A549 (cell line): Measurements from ENCODE around the gene GBP7. TPM values are rescaled to one million over a fixed set of nuclear protein-coding genes. Genes with fewer than 3 reads are reported as not detected.

ENCODE experiments used
- ATAC-seq, 2 experiments: fragments of 200-7000 bp in 1 of 2; fragments of >200 bp in 1 of 2; cut with Nextera tagmentation in 1 of 2; cut with Tn5 transposase in 1 of 2; 3 replicates each; pipeline versions ENCODE4 v1.8.0 to v1.9.1; 2018 to 2020; ENCODE audit warnings: mild to moderate bottlenecking in 1 of 2, moderate library complexity in 1 of 2
- CTCF ChIA-PET: fragments of 300-600 bp; sonication (Branson Sonifier 250); formaldehyde crosslinking; extraction: SDS; loops from one replicate; lab custom pipeline; 2021; ENCODE audit warnings: antibody characterized with exemption, inconsistent platforms; lab: Yijun Ruan, JAX
- POLR2A ChIA-PET: fragments of 350-600 bp; formaldehyde crosslinking; extraction: SDS; loops from one replicate; lab custom pipeline; 2021; ENCODE audit warnings: antibody characterized with exemption, inconsistent platforms; lab: Yijun Ruan, JAX
- DNase-seq, 2 experiments: peaks; one replicate each; pipeline versions ENCODE4 v3.0.0 to v3.0.0-alpha.2; 2011 to 2016; ENCODE audit warnings: low read depth in 1 of 2, low spot score in 1 of 2
- FAIRE-seq: peaks from 2 replicates; lab custom pipeline; 2011; peaks lifted over from hg19 to GRCh38; lab: Jason Lieb, UNC
- H3K27ac ChIP-seq, 2 experiments: fragments of >200 bp; sonication (Bioruptor Twin); formaldehyde crosslinking; 3 replicates each; pipeline ENCODE4 v1.5.1; 2016 to 2017
- H3K4me1 ChIP-seq: fragments of >200 bp; sonication (Bioruptor Twin); formaldehyde crosslinking; 3 replicates; pipeline ENCODE4 v1.6.1; 2016
- H3K4me2 ChIP-seq: fragments of >200 bp; sonication (Bioruptor Twin); formaldehyde crosslinking; 3 replicates; pipeline ENCODE4 v1.6.1; 2016
- H3K4me3 ChIP-seq: fragments of >200 bp; sonication (Bioruptor Twin); formaldehyde crosslinking; 3 replicates; pipeline ENCODE4 v1.5.1; 2016
- H3K9me3 ChIP-seq: fragments of >200 bp; sonication (Bioruptor Twin); formaldehyde crosslinking; 3 replicates; pipeline ENCODE4 v1.6.1; 2016
- BHLHE40 ChIP-seq: IDR thresholded peaks from 2 replicates; pipeline ENCODE4 v1.6.1; 2012; ENCODE audit warnings: low read depth, low read length, inconsistent platforms
- CBX2 ChIP-seq: fragments of 200-600 bp; sonication (generic); IDR thresholded peaks from 2 replicates; pipeline ENCODE4 v1.6.1; 2016; ENCODE audit warnings: low read depth, mild to moderate bottlenecking, borderline replicate concordance
- CBX8 ChIP-seq: fragments of 200-600 bp; sonication (generic); IDR thresholded peaks from 2 replicates; pipeline ENCODE4 v1.6.1; 2016
- CHD2 ChIP-seq: fragments of 150-350 bp; IDR thresholded peaks from 2 replicates; pipeline ENCODE4 v1.6.1; 2014; ENCODE audit warnings: low read length; ENCODE audit not compliant: partially characterized antibody
- CHD4 ChIP-seq: fragments of 200-600 bp; sonication (generic); IDR thresholded peaks from 2 replicates; pipeline ENCODE4 v1.6.1; 2016; ENCODE audit warnings: antibody characterized with exemption, mild to moderate bottlenecking, borderline replicate concordance
- CTCF ChIP-seq: fragments of >200 bp; sonication (Bioruptor Twin); formaldehyde crosslinking; IDR thresholded peaks from 3 replicates; pipeline ENCODE4 v1.5.1; 2016
- E2F6 ChIP-seq: IDR thresholded peaks from 2 replicates; pipeline ENCODE4 v1.6.1; 2012; ENCODE audit warnings: low read depth, borderline replicate concordance
- EP300 ChIP-seq, 2 experiments: fragments of >200 bp; sonication (Bioruptor Twin); formaldehyde crosslinking; IDR thresholded peaks; 2 replicates in 1 of 2; 3 replicates in 1 of 2; pipeline ENCODE4 v1.6.1; 2016 to 2017
- ESRRA ChIP-seq: fragments of 150-350 bp; IDR thresholded peaks from 2 replicates; pipeline ENCODE4 v1.6.1; 2014; ENCODE audit warnings: mild to moderate bottlenecking, low read length, borderline replicate concordance
- FOSB ChIP-seq: fragments of 250-450 bp; sonication (Bioruptor Pico); IDR thresholded peaks from 2 replicates; pipeline ENCODE4 v1.5.0; 2020; ENCODE audit warnings: mild to moderate bottlenecking, moderate library complexity
- FOSL2 ChIP-seq, 2 experiments: fragments of 450-650 bp in 1 of 2; fragments of >200 bp in 1 of 2; sonication (Bioruptor Twin) in 1 of 2; formaldehyde crosslinking; IDR thresholded peaks; 2 replicates each; pipeline versions ENCODE4 v1.5.0 to v1.6.1; 2016 to 2020; ENCODE audit warnings: mild to moderate bottlenecking in 1 of 2, moderate library complexity in 1 of 2
- GATA3 ChIP-seq: IDR thresholded peaks from 2 replicates; pipeline ENCODE4 v1.6.1; 2012; ENCODE audit warnings: borderline replicate concordance
- HOXB13 ChIP-seq: fragments of 250-450 bp; sonication (Bioruptor Pico); IDR thresholded peaks from 2 replicates; pipeline ENCODE4 v1.5.0; 2020; ENCODE audit warnings: low read depth, mild to moderate bottlenecking, moderate library complexity
- HOXB5 ChIP-seq: fragments of 250-450 bp; sonication (Bioruptor Pico); IDR thresholded peaks from 2 replicates; pipeline ENCODE4 v1.5.0; 2020; ENCODE audit warnings: mild to moderate bottlenecking, moderate library complexity
- JUN ChIP-seq, 2 experiments: fragments of >200 bp; sonication (Bioruptor Twin); formaldehyde crosslinking; IDR thresholded peaks; 2 replicates in 1 of 2; 3 replicates in 1 of 2; pipeline ENCODE4 v1.6.1; 2016 to 2017
- JUNB ChIP-seq: fragments of >200 bp; sonication (Bioruptor Twin); formaldehyde crosslinking; IDR thresholded peaks from 2 replicates; pipeline ENCODE4 v1.6.1; 2016
- MAFK ChIP-seq: fragments of 450-650 bp; IDR thresholded peaks from 2 replicates; pipeline ENCODE4 v1.6.1; 2014; ENCODE audit not compliant: partially characterized antibody
- MAZ ChIP-seq: fragments of 150-350 bp; IDR thresholded peaks from 2 replicates; pipeline ENCODE4 v1.6.1; 2014; ENCODE audit warnings: antibody characterized with exemption, low read depth, low read length, borderline replicate concordance
- PHF8 ChIP-seq: fragments of 200-600 bp; sonication (generic); IDR thresholded peaks from 2 replicates; pipeline ENCODE4 v1.6.1; 2016; ENCODE audit warnings: low read depth, mild to moderate bottlenecking, antibody characterized with exemption, moderate library complexity, borderline replicate concordance
- POLR2A ChIP-seq: IDR thresholded peaks from 2 replicates; pipeline ENCODE4 v1.6.1; 2012; ENCODE audit warnings: mild to moderate bottlenecking, low read length
- POLR2AphosphoS2 ChIP-seq: conservative IDR thresholded peaks from 2 replicates; pipeline ENCODE4 v1.6.1; 2012; ENCODE audit warnings: low read length, improper control_type of control experiment, inconsistent platforms
- RARB ChIP-seq: fragments of 250-450 bp; sonication (Bioruptor Pico); IDR thresholded peaks from 2 replicates; pipeline ENCODE4 v1.8.0; 2021; ENCODE audit warnings: mild to moderate bottlenecking, moderate library complexity
- RNF2 ChIP-seq: fragments of 200-600 bp; sonication (generic); IDR thresholded peaks from 2 replicates; pipeline ENCODE4 v1.6.1; 2016; ENCODE audit warnings: low read depth, mild to moderate bottlenecking, antibody characterized with exemption, moderate library complexity, borderline replicate concordance
- SMC3 ChIP-seq: fragments of >200 bp; sonication (Bioruptor Twin); formaldehyde crosslinking; IDR thresholded peaks from 3 replicates; pipeline ENCODE4 v1.6.1; 2018; ENCODE audit warnings: inconsistent platforms
- TFCP2L1 ChIP-seq: fragments of 250-450 bp; sonication (Bioruptor Pico); IDR thresholded peaks from 2 replicates; pipeline ENCODE4 v1.5.0; 2021; ENCODE audit warnings: mild to moderate bottlenecking
- ZSCAN20 ChIP-seq: fragments of 250-450 bp; sonication (Bioruptor Pico); IDR thresholded peaks from 2 replicates; pipeline ENCODE4 v1.8.0; 2022; ENCODE audit warnings: mild to moderate bottlenecking, moderate library complexity
- WGBS: methylation state at CpG from one replicate; pipeline ENCODE4 v1.1.6; 2017; ENCODE audit errors: missing lambda C conversion rate; 5-methylcytosine and 5-hydroxymethylcytosine counted together
- polyA plus RNA-seq, 4 experiments: library from polyadenylated mRNA; depleted of rRNA in 3 of 4; stranded (reverse); fragments of >200 nt; fragmentation: RNase III in 1 of 4; extraction: RNeasy Plus Mini Kit Qiagen cat#74134 plus additional on column Dnase treatment in 1 of 4; gene quantifications; 2 replicates in 3 of 4; 3 replicates in 1 of 4; pipeline ENCODE4 v1.2.3, GENCODE V29; 2011 to 2017
- TF ChIP-seq, protein P1 (sequence below): fragments of 250-450 bp; sonication (Bioruptor Pico); IDR thresholded peaks from 2 replicates; pipeline ENCODE4 v1.5.0; 2021; ENCODE audit warnings: mild to moderate bottlenecking, moderate library complexity, borderline replicate concordance
- TF ChIP-seq, protein P2 (sequence below): fragments of 150-350 bp; IDR thresholded peaks from 2 replicates; pipeline ENCODE4 v1.6.1; 2014; ENCODE audit warnings: low read depth, mild to moderate bottlenecking, low read length

The GBP7 gene
- polyA plus RNA-seq, 2 of the 4 experiments (the other 2 are of a cell fraction): not detected

DNA sequence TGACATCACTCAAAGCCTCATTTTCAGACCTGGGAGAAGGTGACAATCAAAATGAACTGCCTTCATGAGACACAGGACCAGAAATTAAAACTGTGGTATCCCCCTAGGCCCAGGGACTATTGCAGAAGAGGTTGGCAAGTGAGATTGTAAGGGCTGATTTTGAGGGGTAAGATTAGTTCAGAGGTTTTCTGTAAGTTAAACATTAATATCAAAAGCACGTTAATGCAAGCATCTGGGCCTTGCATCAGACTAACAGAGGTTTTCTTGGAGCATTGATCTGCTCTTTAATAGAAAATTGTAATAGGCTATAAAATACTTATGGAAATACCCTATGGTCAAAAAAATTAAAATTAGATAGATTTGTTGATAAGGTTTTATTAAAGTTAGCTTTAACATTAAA, 37.5 kb upstream of the GBP7 start (continued):
- TF ChIP-seq, protein P1, sequence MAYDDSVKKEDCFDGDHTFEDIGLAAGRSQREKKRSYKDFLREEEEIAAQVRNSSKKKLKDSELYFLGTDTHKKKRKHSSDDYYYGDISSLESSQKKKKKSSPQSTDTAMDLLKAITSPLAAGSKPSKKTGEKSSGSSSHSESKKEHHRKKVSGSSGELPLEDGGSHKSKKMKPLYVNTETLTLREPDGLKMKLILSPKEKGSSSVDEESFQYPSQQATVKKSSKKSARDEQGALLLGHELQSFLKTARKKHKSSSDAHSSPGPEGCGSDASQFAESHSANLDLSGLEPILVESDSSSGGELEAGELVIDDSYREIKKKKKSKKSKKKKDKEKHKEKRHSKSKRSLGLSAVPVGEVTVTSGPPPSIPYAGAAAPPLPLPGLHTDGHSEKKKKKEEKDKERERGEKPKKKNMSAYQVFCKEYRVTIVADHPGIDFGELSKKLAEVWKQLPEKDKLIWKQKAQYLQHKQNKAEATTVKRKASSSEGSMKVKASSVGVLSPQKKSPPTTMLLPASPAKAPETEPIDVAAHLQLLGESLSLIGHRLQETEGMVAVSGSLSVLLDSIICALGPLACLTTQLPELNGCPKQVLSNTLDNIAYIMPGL (CRISPR knock-in tag): no peak
- TF ChIP-seq, protein P2, sequence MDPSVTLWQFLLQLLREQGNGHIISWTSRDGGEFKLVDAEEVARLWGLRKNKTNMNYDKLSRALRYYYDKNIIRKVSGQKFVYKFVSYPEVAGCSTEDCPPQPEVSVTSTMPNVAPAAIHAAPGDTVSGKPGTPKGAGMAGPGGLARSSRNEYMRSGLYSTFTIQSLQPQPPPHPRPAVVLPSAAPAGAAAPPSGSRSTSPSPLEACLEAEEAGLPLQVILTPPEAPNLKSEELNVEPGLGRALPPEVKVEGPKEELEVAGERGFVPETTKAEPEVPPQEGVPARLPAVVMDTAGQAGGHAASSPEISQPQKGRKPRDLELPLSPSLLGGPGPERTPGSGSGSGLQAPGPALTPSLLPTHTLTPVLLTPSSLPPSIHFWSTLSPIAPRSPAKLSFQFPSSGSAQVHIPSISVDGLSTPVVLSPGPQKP: no peak
- no peak for TF ChIP-seq MAZ

DNA sequence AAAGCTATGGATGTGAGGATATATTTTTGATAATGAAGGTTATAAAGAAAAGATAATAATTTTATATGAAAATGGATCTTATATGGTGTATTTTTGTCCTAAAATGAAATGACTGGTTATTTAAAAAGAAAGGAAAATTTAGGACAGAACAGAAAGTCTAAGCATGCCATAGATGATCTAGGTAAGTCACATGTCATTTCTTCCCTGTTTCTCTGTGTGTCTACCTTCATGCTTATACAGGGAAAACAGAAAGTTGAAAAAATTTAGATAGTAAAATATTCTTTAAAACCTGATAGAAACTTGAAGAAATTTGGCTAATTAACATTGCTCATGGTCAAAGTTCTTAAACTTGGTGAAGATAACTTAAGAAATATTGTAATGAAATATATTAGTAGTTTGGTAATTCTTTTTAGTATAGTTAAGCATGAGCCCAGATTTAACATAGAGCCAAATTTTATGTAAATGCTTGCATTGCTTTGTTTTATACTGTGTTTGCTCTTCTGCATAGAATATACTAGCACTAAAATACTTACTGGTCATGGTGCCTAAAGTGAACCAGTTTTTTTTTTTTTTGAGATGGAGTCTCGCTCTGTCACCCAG, 35.3 kb upstream of the GBP7 start:
- ATAC-seq: no peak
- 0% methylated on average over 1 of the region's 1 CpG for WGBS
- H3K4me2 ChIP-seq: no peak overlapping the region
- H3K9me3 ChIP-seq: no peaks in the 10 kb centered on the region
- no peak overlapping the region for H3K4me3 ChIP-seq
- POLR2A ChIA-PET: no interaction called here
- no peak for FAIRE-seq
- no peak overlapping the region for H3K27ac ChIP-seq
- no peak for DNase-seq
- TF ChIP-seq CBX2: no peak
- TF ChIP-seq JUN (IDR thresholded peaks at IDR 0.05): no peak
- TF ChIP-seq HOXB13 (CRISPR knock-in tag): no peak
- TF ChIP-seq ZSCAN20 (CRISPR knock-in tag): no peak
- no peak for TF ChIP-seq TFCP2L1 (CRISPR knock-in tag)
- TF ChIP-seq MAFK: no peak
- TF ChIP-seq CHD2: no peak
- TF ChIP-seq ESRRA: no peak
- no peak for TF ChIP-seq FOSL2 (IDR thresholded peaks at IDR 0.05)
- no peak for TF ChIP-seq FOSL2 (CRISPR knock-in tag; IDR thresholded peaks at IDR 0.05)
- no peak for TF ChIP-seq FOSB (CRISPR knock-in tag)
- TF ChIP-seq BHLHE40: no peak
- TF ChIP-seq PHF8: no peak
- no peak for TF ChIP-seq CHD4
- no peak for TF ChIP-seq HOXB5 (CRISPR knock-in tag)
- no peak for TF ChIP-seq CBX8
- TF ChIP-seq JUNB: no peak
- no peak for TF ChIP-seq RARB (CRISPR knock-in tag)
- no peak for TF ChIP-seq POLR2A
- TF ChIP-seq EP300 (IDR thresholded peaks at IDR 0.05): no peak
- CTCF ChIA-PET: no interaction called here
- H3K4me1 ChIP-seq: no peaks in the 10 kb centered on the region

- ChIA-PET CTCF (no interaction called here), POLR2A (no interaction called here)
- no peak overlapping the region for H3K27ac ChIP-seq
- 13% methylated on average over 3 of the region's 3 CpGs for WGBS
- ATAC-seq: no peak
- H3K4me3 ChIP-seq: no peak overlapping the region
- TF ChIP-seq GATA3 (no peak), MAZ (no peak), JUNB (no peak), CTCF (no peak), POLR2AphosphoS2 (no peak), RNF2 (no peak), E2F6 (no peak), SMC3 (no peak)
- TF ChIP-seq, protein P2: no peak
- H3K4me2 ChIP-seq: no peak overlapping the region
- no peak for FAIRE-seq
- H3K9me3 ChIP-seq: no peaks in the 10 kb centered on the region
- no peaks in the 10 kb centered on the region for H3K4me1 ChIP-seq
- DNase-seq: no peak
Observed at GRCh38 chr1:89206373-89206772, 30.6 kb upstream of the GBP7 start.
